A549 treated with AZD9567 at 1 μM for 4 hours (cell line): ENCODE data around the gene SPATA33. TPM values are rescaled to one million over a fixed set of nuclear protein-coding genes. Genes with fewer than 3 reads are reported as not detected.

Source experiments
- total RNA-seq: library from RNA; stranded (reverse); fragments of 200-300 nt; extraction: Qiagen RNA extraction; gene quantifications from 5 replicates; pipeline ENCODE4 v1.2.3, GENCODE V29; 2022; ENCODE audit not compliant: insufficient read depth

The SPATA33 gene
- 15.6 to 17.3 TPM (median 16.9 TPM) in 5 replicates for total RNA-seq

DNA sequence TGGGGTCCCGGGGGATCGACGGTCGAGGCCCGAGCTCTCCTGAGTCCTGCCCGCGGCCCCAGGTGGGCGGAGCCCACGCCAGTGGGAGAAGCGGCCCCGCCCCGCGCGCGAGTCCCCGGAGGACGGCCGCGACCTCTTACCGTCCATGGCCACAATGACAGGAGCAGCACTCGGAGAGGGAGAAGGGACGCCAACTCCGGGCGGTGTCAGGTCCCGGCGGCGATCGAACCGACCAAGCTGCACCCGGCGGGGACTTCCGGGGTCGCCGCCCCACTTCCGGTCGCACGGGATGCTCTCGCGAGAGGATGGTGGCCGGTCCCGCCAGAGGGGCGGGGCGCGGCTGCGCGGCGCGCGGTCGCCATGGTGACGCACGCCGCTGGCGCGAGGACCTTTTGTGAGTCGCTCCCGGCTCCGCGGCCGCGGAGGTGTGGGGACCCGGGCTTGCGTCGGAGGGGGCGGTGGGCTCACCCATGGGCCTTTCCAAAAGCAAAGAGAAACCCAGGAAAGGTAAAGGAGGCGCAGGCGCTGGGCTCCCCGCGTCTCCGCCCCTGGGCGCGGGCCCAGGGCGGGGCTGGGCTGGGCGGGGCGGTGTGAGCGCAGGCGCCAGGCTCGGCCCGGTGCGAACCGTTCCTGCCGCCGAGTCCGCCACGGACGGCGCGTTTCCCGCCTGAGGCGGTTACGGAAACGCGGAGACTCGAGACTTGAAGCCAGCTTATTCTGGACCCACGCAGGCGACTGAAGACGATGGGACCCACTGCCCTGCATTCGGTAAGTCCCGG is at the start of gene SPATA33, which contains the start of gene CHMP1A:
Gene SPATA33, plus strand, starts transcription at position 395 of the 779 bp plus-strand sequence. Its CDS starts 76 bp downstream, at position 471.
Gene CHMP1A, minus strand, starts transcription at position 267 of the 779 bp plus-strand sequence. Its CDS starts 120 bp downstream, at position 147.

DNA sequence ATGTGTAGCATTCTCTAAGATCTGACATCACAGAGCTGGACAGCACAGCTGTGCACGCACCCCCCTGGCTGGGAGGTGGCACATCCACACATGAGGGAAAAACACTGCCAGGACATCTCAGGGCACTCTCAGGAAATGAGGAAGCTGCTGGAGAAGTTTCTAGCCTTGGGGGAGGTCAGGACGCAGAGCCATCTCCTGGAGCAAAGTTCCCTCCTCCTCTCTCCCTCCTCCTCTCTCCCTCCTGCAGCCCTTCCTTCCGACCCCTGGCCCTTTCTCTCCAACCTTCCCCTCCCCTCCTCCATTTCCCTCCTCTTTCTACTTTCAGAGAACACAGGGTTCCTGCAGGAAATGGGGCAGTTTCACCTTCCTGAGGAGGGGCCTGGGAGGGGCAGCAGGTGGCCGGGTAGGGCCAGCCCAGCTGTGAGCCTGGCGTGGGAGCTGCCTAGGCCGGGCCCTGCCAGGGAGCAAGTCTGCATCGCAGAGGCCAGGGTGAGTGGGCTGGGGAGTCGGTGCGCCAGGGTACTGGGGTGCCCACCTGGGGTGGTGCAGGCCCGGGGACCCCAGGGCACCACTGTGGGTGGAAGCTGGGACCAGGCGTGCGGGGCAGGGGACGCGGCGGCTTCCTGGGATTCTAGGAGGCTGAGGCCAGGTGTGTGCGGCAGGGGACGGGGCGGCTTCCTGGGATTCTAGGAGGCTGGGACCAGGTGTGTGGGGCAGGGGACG is 44.2 kb upstream of the SPATA33 start, which contains the start of gene DPEP1:
Gene DPEP1, plus strand, starts transcription at position 412 of the 723 bp plus-strand sequence. CDS start 16,769 bp downstream, outside the sequence.

DNA sequence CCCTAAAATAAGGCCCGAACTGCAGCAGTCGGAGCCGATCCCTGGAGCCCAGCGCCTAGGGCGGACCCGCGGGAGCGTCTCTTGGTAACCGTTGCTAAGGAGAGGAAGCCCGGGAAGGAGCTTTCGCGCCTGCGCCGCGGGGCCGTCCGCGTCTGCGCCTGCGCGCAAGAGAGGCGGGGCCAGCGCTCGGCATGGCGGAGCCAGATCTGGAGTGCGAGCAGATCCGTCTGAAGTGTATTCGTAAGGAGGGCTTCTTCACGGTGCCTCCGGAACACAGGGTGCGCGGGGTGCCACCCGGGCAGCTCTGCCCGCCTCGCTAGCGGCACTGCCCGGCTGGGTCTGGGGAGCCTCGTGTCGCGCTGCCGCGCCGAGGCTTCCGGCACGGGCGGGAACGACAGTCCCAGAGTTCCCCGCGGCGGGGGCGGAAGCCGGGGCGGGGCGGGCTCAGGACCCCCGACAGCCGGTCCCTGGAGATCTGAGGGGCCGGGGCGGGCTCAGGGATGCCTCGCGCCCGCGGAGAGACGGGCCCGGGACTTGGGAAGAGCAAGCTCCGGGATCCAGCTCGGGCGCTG is 29.0 kb downstream of the SPATA33 start, which contains the start of gene CDK10:
Gene CDK10, plus strand, starts transcription at position 170 of the 572 bp plus-strand sequence. Its CDS starts 22 bp downstream, at position 192.

DNA sequence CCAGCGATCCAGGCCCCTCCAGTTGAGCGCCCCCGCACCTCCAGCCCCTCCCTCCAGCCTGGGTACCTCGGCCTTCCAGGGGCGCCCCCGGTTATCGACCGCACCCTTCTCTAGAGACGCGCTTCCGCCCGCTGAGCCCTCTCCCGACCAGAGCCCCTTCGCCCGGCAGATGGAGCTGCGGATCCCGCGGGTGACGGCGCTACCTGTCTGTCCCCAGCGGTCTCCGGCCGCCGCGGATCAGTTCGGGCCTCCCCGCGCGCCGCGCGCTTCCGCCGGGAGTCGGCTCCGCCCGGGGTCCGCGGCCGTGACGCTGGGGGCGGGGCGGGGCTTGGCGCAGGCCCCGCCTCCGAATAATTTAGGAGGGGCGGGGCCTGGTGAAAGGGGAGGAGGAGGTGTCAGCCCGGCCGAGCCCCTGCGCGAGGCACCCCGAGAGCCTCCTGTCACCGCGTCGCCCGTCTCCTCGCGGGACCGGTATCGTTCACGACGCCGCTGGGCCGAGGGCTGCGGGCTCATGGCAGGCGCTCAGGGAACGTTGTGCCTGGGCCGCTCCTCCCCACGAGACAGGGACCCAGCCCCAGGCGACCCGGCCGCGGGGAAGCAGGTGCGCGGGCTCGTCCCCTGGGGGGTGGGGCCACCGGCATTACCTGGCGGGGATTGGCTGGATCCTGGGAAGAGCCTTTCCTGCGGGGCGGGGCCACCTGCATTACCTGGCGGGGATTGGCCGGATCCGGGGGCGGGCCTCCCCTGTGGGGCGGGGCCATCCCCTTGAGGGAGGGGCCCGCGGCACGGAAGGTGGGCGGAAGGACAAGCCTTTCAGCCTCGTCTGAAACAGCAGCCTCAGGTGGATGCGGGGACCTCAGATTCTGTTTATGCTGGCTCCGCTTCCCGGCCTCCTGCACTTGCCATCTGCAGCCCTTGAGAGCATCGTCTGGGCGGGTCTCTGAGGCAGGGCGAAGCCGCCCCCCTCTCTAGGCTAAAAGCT is 44.1 kb downstream of the SPATA33 start, which contains the start of gene SPATA2L:
Gene SPATA2L, minus strand, starts transcription at position 281 of the 982 bp plus-strand sequence. CDS start 473 bp downstream, outside the sequence.

Other genes with a start within 250 kb of the SPATA33 start
- gene ANKRD11, start 167.3 kb upstream of the SPATA33 start, total RNA-seq: 77.7 to 115 TPM (median 114 TPM) in 5 replicates
- gene SPG7, start 149.4 kb upstream of the SPATA33 start, total RNA-seq: 56.2 to 113 TPM (median 104 TPM) in 5 replicates
- 2,658 to 4,373 TPM (median 4,191 TPM) in 5 replicates for gene RPL13, start 97.2 kb upstream of the SPATA33 start, total RNA-seq
- 38.2 to 80.3 TPM (median 74.3 TPM) in 5 replicates for gene CPNE7, start 82.1 kb upstream of the SPATA33 start, total RNA-seq
- 0.60 to 1.4 TPM (median 0.99 TPM) in 4 of 5 replicates, not detected in the other for gene DPEP1, start 44.2 kb upstream of the SPATA33 start, total RNA-seq
- 91.4 to 130 TPM (median 96.9 TPM) in 5 replicates for gene CHMP1A, start 128 bp upstream of the SPATA33 start, total RNA-seq
- 33.1 to 62.5 TPM (median 51.7 TPM) in 5 replicates for gene CDK10, start 28.9 kb downstream of the SPATA33 start, total RNA-seq
- gene SPATA2L, start 43.9 kb downstream of the SPATA33 start, total RNA-seq: 7.7 to 13.6 TPM (median 12.9 TPM) in 5 replicates
- 0.99 to 5.7 TPM (median 4.6 TPM) in 5 replicates for gene VPS9D1, start 63.1 kb downstream of the SPATA33 start, total RNA-seq
- gene ZNF276, start 63.7 kb downstream of the SPATA33 start, total RNA-seq: 21.4 to 26.6 TPM (median 22.9 TPM) in 5 replicates
- 26.8 to 40.5 TPM (median 36.0 TPM) in 5 replicates for gene FANCA, start 158.8 kb downstream of the SPATA33 start, total RNA-seq
- gene SPIRE2, start 170.6 kb downstream of the SPATA33 start, total RNA-seq: 4.9 to 8.5 TPM (median 8.2 TPM) in 5 replicates
- 42.7 to 87.2 TPM (median 85.1 TPM) in 5 replicates for gene TCF25, start 215.8 kb downstream of the SPATA33 start, total RNA-seq